Inflammatory macrophage (primary cell): ENCODE results near the gene PIGH.
"Not testable (repeated sequence)": the region's sequence is repeated elsewhere in the genome, so short reads cannot be mapped to it uniquely, and the experiment has no call there.

Experiments used
- DNase-seq, 2 donors: peaks; one replicate each; pipeline ENCODE4 v3.0.0-alpha.2; 2020 to 2022
- total RNA-seq, 18 experiments: gene quantifications; one replicate each; lab custom pipeline; 2026; ENCODE audit warnings: mixed read lengths in 6 of 18, inconsistent platforms in 2 of 18; lab: John Stamatoyannopoulos, UW

PIGH gene
- total RNA-seq: 5.7 to 20.1 (median 13.0) reads per million in 18 experiments

- DNase-seq: peak; percentile 89
These were observed at the start of gene PIGH for GRCh38 chr14:67599698-67600561. Gene PIGH, minus strand, starts transcription at chr14:67600268. Its CDS starts 65 bp downstream, at chr14:67600203.

GRCh38 chr14:67646131-67646530 lies 46.1 kb upstream of the PIGH start:
- peak in 1 of 2 donors; percentile 7 for DNase-seq

- DNase-seq: no peak
These were observed 45.3 kb upstream of the PIGH start for GRCh38 chr14:67645414-67645813.

GRCh38 chr14:67644428-67644827 lies 44.4 kb upstream of the PIGH start:
- DNase-seq: no peak

- DNase-seq: no peak
These were observed 43.6 kb upstream of the PIGH start for GRCh38 chr14:67643713-67644112.

- no peak for DNase-seq
These were observed 42.1 kb upstream of the PIGH start for GRCh38 chr14:67641902-67642749.

- no peak for DNase-seq
These were observed 41.4 kb upstream of the PIGH start for GRCh38 chr14:67641480-67641879.

GRCh38 chr14:67638642-67639041 lies 38.6 kb upstream of the PIGH start:
- DNase-seq: no peak

GRCh38 chr14:67636361-67636919 lies 36.4 kb upstream of the PIGH start:
- DNase-seq: no peak

- DNase-seq: no peak
These were observed 33.5 kb upstream of the PIGH start for GRCh38 chr14:67633451-67634147.

GRCh38 chr14:67630938-67631337 lies 30.9 kb upstream of the PIGH start:
- DNase-seq: no peak

- no peak for DNase-seq
These were observed 30.1 kb upstream of the PIGH start for GRCh38 chr14:67630186-67630585.

- DNase-seq: no peak
These were observed 27.5 kb upstream of the PIGH start for GRCh38 chr14:67627519-67627918.

- not testable (repeated sequence) for DNase-seq
These were observed 26.1 kb upstream of the PIGH start for GRCh38 chr14:67626131-67626530.

- DNase-seq: peak in 1 of 2 donors; percentile 11
These were observed 23.0 kb upstream of the PIGH start for GRCh38 chr14:67623114-67623513.

- peak; percentile 49 to 66 for DNase-seq
These were observed 22.6 kb upstream of the PIGH start for GRCh38 chr14:67622675-67623074.

- DNase-seq: no peak
These were observed 20.2 kb upstream of the PIGH start for GRCh38 chr14:67620217-67620785.

- peak; percentile 89 to 95 for DNase-seq
These were observed 19.6 kb upstream of the PIGH start, which contains the start of gene ARG2 for GRCh38 chr14:67619446-67620216. Gene ARG2, plus strand, starts transcription at chr14:67619920. Its CDS starts 58 bp downstream, at chr14:67619978.

GRCh38 chr14:67618617-67619063 lies 18.6 kb upstream of the PIGH start:
- peak; percentile 52 to 75 for DNase-seq

- no peak for DNase-seq
These were observed 10.4 kb upstream of the PIGH start for GRCh38 chr14:67610491-67610890.
